ENCODE measurements around the gene RNASE13.

RNASE13 gene

DNA sequence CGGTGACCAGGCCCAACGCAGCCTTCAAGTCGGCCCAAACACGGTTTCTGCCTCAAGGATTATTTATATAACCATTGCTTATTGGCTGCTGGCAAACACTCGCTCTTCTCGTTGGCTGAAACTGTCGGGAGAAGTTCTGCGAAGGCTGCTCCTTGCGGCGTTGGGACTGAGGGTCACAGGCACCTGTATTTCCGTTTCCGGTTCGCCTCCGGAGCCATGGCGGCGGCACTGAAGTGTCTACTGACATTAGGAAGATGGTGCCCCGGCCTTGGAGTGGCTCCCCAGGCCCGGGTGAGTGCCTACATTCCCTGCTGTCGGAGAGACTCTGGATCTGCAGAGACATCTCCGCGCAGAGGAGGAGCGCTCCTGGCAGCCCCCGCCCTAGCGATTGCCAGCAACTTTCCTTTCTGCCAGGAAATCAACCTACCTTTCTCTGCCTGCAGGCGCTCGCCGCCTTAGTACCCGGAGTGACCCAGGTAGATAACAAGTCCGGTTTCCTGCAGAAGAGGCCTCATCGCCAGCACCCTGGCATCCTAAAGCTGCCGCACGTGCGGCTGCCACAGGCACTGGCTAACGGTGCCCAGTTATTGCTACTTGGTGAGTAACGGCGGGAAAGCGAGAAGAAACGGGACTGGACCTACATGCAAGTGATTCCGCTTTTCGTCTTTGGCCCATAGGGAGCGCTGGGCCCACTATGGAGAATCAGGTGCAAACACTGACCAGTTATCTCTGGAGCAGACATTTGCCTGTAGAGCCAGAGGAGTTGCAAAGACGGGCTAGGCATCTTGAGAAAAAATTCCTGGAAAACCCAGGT lies 44.6 kb downstream of the RNASE13 start, which contains the start of gene METTL17 (continued):
- TF ChIP-seq, protein P1, sequence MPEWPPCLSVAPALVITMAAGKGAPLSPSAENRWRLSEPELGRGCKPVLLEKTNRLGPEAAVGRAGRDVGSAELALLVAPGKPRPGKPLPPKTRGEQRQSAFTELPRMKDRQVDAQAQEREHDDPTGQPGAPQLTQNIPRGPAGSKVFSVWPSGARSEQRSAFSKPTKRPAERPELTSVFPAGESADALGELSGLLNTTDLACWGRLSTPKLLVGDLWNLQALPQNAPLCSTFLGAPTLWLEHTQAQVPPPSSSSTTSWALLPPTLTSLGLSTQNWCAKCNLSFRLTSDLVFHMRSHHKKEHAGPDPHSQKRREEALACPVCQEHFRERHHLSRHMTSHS (tag by site-specific recombination; IDR thresholded peaks at IDR 0.05): no peak
- peak; percentile 92 for TF ChIP-seq YY2 (tag by site-specific recombination; IDR thresholded peaks at IDR 0.05)
- TF ChIP-seq ZNF221 (tag by site-specific recombination; IDR thresholded peaks at IDR 0.05; ENCODE audit: borderline replicate concordance): no peak
- no peak for TF ChIP-seq ZFHX2 (tag by site-specific recombination; conservative IDR thresholded peaks at IDR 0.05)
- no peak for TF ChIP-seq ZNF600 (tag by site-specific recombination; IDR thresholded peaks at IDR 0.05)
- TF ChIP-seq, protein P2, sequence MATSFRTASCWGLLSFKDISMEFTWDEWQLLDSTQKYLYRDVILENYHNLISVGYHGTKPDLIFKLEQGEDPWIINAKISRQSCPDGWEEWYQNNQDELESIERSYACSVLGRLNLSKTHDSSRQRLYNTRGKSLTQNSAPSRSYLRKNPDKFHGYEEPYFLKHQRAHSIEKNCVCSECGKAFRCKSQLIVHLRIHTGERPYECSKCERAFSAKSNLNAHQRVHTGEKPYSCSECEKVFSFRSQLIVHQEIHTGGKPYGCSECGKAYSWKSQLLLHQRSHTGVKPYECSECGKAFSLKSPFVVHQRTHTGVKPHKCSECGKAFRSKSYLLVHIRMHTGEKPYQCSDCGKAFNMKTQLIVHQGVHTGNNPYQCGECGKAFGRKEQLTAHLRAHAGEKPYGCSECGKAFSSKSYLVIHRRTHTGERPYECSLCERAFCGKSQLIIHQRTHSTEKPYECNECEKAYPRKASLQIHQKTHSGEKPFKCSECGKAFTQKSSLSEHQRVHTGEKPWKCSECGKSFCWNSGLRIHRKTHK (tag by site-specific recombination; IDR thresholded peaks at IDR 0.05): no peak
- TF ChIP-seq ZNF121 (tag by site-specific recombination; IDR thresholded peaks at IDR 0.05): no peak
- TF ChIP-seq ZNF394 (tag by site-specific recombination; IDR thresholded peaks at IDR 0.05; ENCODE audit: borderline replicate concordance): peak; percentile 31; the same call in 1 of the 2 replicates
- no peak for TF ChIP-seq ZFP41 (tag by site-specific recombination; IDR thresholded peaks at IDR 0.05; ENCODE audit: borderline replicate concordance)
- no peak for TF ChIP-seq KLF7 (tag by site-specific recombination; IDR thresholded peaks at IDR 0.05; ENCODE audit: borderline replicate concordance)
- TF ChIP-seq, protein P3, sequence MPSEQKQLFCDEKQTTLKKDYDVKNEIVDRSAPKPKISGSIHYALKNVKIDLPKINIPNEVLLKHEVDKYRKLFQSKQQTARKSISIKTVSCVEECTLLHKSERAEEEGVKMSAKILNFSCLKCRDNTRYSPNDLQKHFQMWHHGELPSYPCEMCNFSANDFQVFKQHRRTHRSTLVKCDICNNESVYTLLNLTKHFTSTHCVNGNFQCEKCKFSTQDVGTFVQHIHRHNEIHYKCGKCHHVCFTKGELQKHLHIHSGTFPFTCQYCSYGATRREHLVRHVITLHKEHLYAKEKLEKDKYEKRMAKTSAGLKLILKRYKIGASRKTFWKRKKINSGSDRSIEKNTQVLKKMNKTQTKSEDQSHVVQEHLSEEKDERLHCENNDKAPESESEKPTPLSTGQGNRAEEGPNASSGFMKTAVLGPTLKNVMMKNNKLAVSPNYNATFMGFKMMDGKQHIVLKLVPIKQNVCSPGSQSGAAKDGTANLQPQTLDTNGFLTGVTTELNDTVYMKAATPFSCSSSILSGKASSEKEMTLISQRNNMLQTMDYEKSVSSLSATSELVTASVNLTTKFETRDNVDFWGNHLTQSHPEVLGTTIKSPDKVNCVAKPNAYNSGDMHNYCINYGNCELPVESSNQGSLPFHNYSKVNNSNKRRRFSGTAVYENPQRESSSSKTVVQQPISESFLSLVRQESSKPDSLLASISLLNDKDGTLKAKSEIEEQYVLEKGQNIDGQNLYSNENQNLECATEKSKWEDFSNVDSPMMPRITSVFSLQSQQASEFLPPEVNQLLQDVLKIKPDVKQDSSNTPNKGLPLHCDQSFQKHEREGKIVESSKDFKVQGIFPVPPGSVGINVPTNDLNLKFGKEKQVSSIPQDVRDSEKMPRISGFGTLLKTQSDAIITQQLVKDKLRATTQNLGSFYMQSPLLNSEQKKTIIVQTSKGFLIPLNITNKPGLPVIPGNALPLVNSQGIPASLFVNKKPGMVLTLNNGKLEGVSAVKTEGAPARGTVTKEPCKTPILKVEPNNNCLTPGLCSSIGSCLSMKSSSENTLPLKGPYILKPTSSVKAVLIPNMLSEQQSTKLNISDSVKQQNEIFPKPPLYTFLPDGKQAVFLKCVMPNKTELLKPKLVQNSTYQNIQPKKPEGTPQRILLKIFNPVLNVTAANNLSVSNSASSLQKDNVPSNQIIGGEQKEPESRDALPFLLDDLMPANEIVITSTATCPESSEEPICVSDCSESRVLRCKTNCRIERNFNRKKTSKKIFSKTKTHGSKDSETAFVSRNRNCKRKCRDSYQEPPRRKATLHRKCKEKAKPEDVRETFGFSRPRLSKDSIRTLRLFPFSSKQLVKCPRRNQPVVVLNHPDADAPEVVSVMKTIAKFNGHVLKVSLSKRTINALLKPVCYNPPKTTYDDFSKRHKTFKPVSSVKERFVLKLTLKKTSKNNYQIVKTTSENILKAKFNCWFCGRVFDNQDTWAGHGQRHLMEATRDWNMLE (tag by site-specific recombination; conservative IDR thresholded peaks at IDR 0.05; ENCODE audit: low read depth): peak; percentile 99
- TF ChIP-seq GLI2 (tag by site-specific recombination; IDR thresholded peaks at IDR 0.05; ENCODE audit: borderline replicate concordance, low read depth): no peak
- TF ChIP-seq, protein P4, sequence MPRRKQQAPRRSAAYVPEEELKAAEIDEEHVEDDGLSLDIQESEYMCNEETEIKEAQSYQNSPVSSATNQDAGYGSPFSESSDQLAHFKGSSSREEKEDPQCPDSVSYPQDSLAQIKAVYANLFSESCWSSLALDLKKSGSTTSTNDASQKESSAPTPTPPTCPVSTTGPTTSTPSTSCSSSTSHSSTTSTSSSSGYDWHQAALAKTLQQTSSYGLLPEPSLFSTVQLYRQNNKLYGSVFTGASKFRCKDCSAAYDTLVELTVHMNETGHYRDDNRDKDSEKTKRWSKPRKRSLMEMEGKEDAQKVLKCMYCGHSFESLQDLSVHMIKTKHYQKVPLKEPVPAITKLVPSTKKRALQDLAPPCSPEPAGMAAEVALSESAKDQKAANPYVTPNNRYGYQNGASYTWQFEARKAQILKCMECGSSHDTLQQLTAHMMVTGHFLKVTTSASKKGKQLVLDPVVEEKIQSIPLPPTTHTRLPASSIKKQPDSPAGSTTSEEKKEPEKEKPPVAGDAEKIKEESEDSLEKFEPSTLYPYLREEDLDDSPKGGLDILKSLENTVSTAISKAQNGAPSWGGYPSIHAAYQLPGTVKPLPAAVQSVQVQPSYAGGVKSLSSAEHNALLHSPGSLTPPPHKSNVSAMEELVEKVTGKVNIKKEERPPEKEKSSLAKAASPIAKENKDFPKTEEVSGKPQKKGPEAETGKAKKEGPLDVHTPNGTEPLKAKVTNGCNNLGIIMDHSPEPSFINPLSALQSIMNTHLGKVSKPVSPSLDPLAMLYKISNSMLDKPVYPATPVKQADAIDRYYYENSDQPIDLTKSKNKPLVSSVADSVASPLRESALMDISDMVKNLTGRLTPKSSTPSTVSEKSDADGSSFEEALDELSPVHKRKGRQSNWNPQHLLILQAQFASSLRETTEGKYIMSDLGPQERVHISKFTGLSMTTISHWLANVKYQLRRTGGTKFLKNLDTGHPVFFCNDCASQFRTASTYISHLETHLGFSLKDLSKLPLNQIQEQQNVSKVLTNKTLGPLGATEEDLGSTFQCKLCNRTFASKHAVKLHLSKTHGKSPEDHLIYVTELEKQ (tag by site-specific recombination; IDR thresholded peaks at IDR 0.05; ENCODE audit: borderline replicate concordance): no peak
- TF ChIP-seq EGR2 (tag by site-specific recombination; IDR thresholded peaks at IDR 0.05; ENCODE audit: low read depth): no peak
- no peak for TF ChIP-seq ZNF571 (tag by site-specific recombination; IDR thresholded peaks at IDR 0.05)
- TF ChIP-seq ZNF792 (tag by site-specific recombination; IDR thresholded peaks at IDR 0.05): no peak
- peak; percentile 39; the same call in 1 of the 2 replicates for TF ChIP-seq ZBTB21 (tag by site-specific recombination; IDR thresholded peaks at IDR 0.05)
- no peak for TF ChIP-seq ZNF404 (tag by site-specific recombination; IDR thresholded peaks at IDR 0.05)
- TF ChIP-seq HOXD13 (CRISPR knock-in tag; IDR thresholded peaks at IDR 0.05; ENCODE audit: borderline replicate concordance): no peak
- TF ChIP-seq ZNF16 (tag by site-specific recombination; IDR thresholded peaks at IDR 0.05; ENCODE audit: low read depth): no peak
- TF ChIP-seq, protein P5, sequence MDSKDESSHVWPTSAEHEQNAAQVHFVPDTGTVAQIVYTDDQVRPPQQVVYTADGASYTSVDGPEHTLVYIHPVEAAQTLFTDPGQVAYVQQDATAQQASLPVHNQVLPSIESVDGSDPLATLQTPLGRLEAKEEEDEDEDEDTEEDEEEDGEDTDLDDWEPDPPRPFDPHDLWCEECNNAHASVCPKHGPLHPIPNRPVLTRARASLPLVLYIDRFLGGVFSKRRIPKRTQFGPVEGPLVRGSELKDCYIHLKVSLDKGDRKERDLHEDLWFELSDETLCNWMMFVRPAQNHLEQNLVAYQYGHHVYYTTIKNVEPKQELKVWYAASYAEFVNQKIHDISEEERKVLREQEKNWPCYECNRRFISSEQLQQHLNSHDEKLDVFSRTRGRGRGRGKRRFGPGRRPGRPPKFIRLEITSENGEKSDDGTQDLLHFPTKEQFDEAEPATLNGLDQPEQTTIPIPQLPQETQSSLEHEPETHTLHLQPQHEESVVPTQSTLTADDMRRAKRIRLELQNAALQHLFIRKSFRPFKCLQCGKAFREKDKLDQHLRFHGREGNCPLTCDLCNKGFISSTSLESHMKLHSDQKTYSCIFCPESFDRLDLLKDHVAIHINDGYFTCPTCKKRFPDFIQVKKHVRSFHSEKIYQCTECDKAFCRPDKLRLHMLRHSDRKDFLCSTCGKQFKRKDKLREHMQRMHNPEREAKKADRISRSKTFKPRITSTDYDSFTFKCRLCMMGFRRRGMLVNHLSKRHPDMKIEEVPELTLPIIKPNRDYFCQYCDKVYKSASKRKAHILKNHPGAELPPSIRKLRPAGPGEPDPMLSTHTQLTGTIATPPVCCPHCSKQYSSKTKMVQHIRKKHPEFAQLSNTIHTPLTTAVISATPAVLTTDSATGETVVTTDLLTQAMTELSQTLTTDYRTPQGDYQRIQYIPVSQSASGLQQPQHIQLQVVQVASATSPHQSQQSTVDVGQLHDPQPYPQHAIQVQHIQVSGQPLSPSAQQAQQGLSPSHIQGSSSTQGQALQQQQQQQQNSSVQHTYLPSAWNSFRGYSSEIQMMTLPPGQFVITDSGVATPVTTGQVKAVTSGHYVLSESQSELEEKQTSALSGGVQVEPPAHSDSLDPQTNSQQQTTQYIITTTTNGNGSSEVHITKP (tag by site-specific recombination; IDR thresholded peaks at IDR 0.05): 0 out of 2 replicates have a peak, but pooled peaks have one; percentile 25
- no peak for TF ChIP-seq ZSCAN23 (tag by site-specific recombination; IDR thresholded peaks at IDR 0.05)
- TF ChIP-seq ZNF140 (tag by site-specific recombination; IDR thresholded peaks at IDR 0.05): no peak
- TF ChIP-seq HOXA7 (CRISPR knock-in tag; IDR thresholded peaks at IDR 0.05; ENCODE audit: borderline replicate concordance): no peak
- TF ChIP-seq TCF7L2 (IDR thresholded peaks at IDR 0.05; ENCODE audit: borderline replicate concordance, low read depth, low read length): no peak

Measured in HEK293 (cell line).